Measurements from ENCODE around the gene RNF43. TPM values are rescaled to one million over a fixed set of nuclear protein-coding genes. Genes with fewer than 3 reads are reported as not detected.

The RNF43 gene
- total and polyA plus RNA-seq, 2 of the 13 experiments (the other 11 are each of a cell fraction or from before 2014, with no cell fraction given), result 31.0 to 53.4 TPM

DNA sequence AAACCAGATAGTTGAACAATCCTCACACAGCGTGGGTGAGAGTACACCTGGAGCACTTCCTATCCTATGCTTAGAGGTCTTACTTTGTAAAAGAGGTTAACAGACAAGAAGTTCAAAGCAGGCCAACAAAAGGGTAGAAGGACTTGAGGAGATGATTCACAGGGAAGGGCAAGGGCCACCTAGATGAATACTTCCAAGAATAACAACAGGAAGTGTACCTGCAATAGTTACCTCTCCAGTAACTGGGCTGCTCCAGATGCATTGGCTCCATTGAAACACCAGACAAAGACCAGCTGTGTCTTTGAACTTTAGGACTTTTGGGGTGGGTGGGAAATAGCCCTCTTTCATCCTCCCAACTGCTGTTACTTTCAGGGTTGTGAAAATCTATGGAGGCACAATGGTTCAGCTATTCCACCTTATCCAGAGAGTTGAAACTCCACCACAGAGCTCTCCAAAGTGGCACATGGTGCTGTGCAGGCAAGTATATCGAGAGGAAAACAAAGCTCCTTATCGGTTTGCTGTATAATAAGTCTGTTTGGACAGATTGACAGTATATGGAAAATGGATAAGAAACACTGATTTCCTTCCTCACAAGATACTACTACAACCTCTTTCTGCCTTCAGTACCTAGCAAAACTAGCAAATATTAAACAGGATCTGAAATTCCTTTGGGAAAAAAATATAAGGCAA, 22.7 kb downstream of the RNF43 start (continued):
- TF ChIP-seq REST (IDR thresholded peaks at IDR 0.05; ENCODE audit: borderline replicate concordance in 1 of 2, low read depth in 1 of 2, low read length in 2 of 2) (no peak), KIAA2018 (CRISPR knock-in tag; IDR thresholded peaks at IDR 0.05; ENCODE audit: borderline replicate concordance) (no peak), ZFYVE20 (CRISPR knock-in tag; IDR thresholded peaks at IDR 0.05; ENCODE audit: borderline replicate concordance, low read depth) (no peak), NFKBIZ (CRISPR knock-in tag; IDR thresholded peaks at IDR 0.05) (peak; percentile 70; the same call in 1 of the 2 replicates), SNAPC2 (CRISPR knock-in tag; IDR thresholded peaks at IDR 0.05) (no peak), TAF1 (CRISPR knock-in tag; IDR thresholded peaks at IDR 0.05) (peak; percentile 56; the same call in 1 of the 2 replicates), NFRKB (IDR thresholded peaks at IDR 0.05) (no peak), SPEN (CRISPR knock-in tag; IDR thresholded peaks at IDR 0.05; ENCODE audit: low read depth) (no peak), ZNF557 (CRISPR knock-in tag; IDR thresholded peaks at IDR 0.05) (no peak), MXD4 (CRISPR knock-in tag; IDR thresholded peaks at IDR 0.05) (no peak), ZNF570 (CRISPR knock-in tag; IDR thresholded peaks at IDR 0.05; ENCODE audit: borderline replicate concordance) (no peak), ZMYM4 (CRISPR knock-in tag; IDR thresholded peaks at IDR 0.05) (peak; percentile 60; the same call in 1 of the 2 replicates), ZNF282 (IDR thresholded peaks at IDR 0.05; ENCODE audit: partially characterized antibody) (no peak), NFATC3 (CRISPR knock-in tag; IDR thresholded peaks at IDR 0.05) (no peak), KDM4B (CRISPR knock-in tag; IDR thresholded peaks at IDR 0.05) (no peak), POLR2AphosphoS2 (IDR thresholded peaks at IDR 0.05; ENCODE audit: low read depth, low read length) (no peak)
- TF ChIP-seq, protein P1, sequence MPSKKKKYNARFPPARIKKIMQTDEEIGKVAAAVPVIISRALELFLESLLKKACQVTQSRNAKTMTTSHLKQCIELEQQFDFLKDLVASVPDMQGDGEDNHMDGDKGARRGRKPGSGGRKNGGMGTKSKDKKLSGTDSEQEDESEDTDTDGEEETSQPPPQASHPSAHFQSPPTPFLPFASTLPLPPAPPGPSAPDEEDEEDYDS (CRISPR knock-in tag; IDR thresholded peaks at IDR 0.05), result no peak; the same call in none of the 2 replicates
- TF ChIP-seq, protein P2, sequence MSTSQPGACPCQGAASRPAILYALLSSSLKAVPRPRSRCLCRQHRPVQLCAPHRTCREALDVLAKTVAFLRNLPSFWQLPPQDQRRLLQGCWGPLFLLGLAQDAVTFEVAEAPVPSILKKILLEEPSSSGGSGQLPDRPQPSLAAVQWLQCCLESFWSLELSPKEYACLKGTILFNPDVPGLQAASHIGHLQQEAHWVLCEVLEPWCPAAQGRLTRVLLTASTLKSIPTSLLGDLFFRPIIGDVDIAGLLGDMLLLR (CRISPR knock-in tag; IDR thresholded peaks at IDR 0.05), result no peak
